Right atrium auricular region (tissue), 2 donors: Measurements from ENCODE around the gene SHC2. TPM values are rescaled to one million over a fixed set of nuclear protein-coding genes. Genes with fewer than 3 reads are reported as not detected.
"Not testable (repeated sequence)": the region's sequence is repeated elsewhere in the genome, so short reads cannot be mapped to it uniquely, and the experiment has no call there.

Experiments
- DNase-seq: peaks from one replicate; pipeline ENCODE4 v3.0.0-alpha.2; 2019; ENCODE audit warnings: low spot score
- H3K27ac ChIP-seq, 2 donors: fragments of 200-600 bp; sonication (generic); 1 replicate in 1 of 2; 2 replicates in 1 of 2; pipeline ENCODE4 v1.5.1; 2016 to 2019
- H3K27me3 ChIP-seq, 2 donors: fragments of 200-600 bp; sonication (generic); one replicate each; pipeline versions ENCODE4 v1.5.1 to v1.6.0; 2017 to 2019
- H3K36me3 ChIP-seq: fragments of 200-600 bp; sonication (generic); one replicate; pipeline ENCODE4 v1.5.1; 2016
- H3K4me1 ChIP-seq, 2 donors: fragments of 200-600 bp; sonication (generic); one replicate each; pipeline versions ENCODE4 v1.5.1 to v1.6.0; 2017 to 2019
- H3K4me3 ChIP-seq, 2 donors: fragments of 200-600 bp; sonication (generic); 1 replicate in 1 of 2; 2 replicates in 1 of 2; pipeline ENCODE4 v1.5.1; 2017 to 2019; ENCODE audit warnings: mild to moderate bottlenecking in 1 of 2, moderate library complexity in 1 of 2
- H3K9me3 ChIP-seq, 2 donors: fragments of 200-600 bp; sonication (generic); one replicate each; pipeline ENCODE4 v1.5.1; 2019
- CTCF ChIP-seq, 2 donors: fragments of 200-600 bp; sonication (generic); IDR thresholded peaks; one replicate each; pipeline ENCODE4 v1.5.1; 2019; ENCODE audit warnings: antibody characterized with exemption in 2 of 2
- total RNA-seq, 2 donors: library from RNA; depleted of rRNA; stranded (reverse); fragments of >200 nt; gene quantifications; one replicate each; pipeline ENCODE4 v1.1.0, GENCODE V29; 2016

SHC2 gene
- total RNA-seq, 2 donors from 2014 or later = 9.6 to 26.8 TPM

DNA sequence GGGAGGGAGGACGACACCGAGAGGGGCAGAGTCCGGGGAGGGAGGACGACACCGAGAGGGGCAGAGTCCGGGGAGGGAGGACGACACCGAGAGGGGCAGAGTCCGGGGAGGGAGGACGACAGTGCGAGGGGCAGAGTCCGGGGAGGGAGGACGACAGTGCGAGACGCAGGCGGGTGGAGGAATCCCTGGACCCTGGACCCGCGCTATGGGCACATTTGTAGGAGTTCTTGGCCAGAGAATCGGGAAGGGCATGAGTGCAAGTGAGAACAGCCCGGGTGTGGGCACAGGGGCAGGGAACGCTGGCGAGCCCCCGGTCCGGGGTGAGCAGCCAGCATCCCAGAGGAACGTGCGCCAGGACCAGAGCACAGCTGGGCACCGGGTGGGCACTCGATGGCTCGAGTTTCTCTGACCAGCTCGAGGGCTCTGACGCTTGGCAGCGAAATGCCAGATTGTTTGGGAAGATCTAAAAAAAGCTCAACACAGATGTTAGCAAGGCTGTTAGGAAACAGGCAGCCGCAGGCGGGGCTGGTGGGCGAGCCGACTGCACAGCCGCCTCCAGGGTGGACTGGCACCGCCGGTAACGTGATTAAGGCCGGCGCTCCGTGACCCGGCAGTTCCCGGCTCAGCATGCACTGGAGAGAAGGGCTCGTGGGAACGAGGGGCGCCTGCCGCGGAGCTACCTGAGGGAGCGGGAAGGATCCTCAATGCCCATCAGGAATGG lies 33.9 kb downstream of the SHC2 start:
- no peaks in the 10 kb centered on the region for H3K27me3 ChIP-seq
- peaks cover 8% of the 10 kb centered on the region for H3K36me3 ChIP-seq
- no peak for TF ChIP-seq CTCF (IDR thresholded peaks at IDR 0.05)
- no peak overlapping the region for H3K4me3 ChIP-seq
- DNase-seq = no peak
- no peaks in the 10 kb centered on the region for H3K9me3 ChIP-seq
- H3K27ac ChIP-seq = no peak overlapping the region
- H3K4me1 ChIP-seq = no peaks in the 10 kb centered on the region

- DNase-seq = no peak
- H3K27me3 ChIP-seq = no peaks in the 10 kb centered on the region
- peaks cover 5% of the 10 kb centered on the region for H3K36me3 ChIP-seq
- no peaks in the 10 kb centered on the region for H3K4me1 ChIP-seq
- no peak overlapping the region for H3K27ac ChIP-seq
- no peak overlapping the region for H3K4me3 ChIP-seq
- no peaks in the 10 kb centered on the region for H3K9me3 ChIP-seq
- no peak for TF ChIP-seq CTCF (IDR thresholded peaks at IDR 0.05)
Observed at GRCh38 chr19:425056-425455, 35.8 kb downstream of the SHC2 start.

DNA sequence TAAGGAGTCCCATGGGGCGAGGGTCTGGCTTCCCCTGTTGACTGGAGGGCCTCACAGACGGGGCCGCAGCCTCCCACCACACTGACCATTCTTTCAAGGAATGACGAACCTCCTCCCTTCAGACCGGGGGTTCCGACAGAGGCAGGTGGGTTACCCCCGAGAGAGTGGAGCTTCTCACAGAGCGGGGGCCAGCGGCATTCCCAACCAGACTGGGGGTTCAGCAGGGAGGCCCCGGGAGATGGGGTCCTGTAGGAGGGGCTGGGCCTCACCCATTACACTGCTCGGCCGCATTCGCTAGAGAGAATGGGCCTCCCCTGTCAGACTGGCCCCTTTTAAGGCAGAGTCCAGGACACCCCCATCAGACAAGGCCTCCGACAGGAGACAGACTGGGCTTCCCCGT lies 36.3 kb downstream of the SHC2 start:
- no peak for TF ChIP-seq CTCF (IDR thresholded peaks at IDR 0.05)
- no peaks in the 10 kb centered on the region for H3K9me3 ChIP-seq
- H3K36me3 ChIP-seq = peaks cover under 1% of the 10 kb centered on the region
- H3K27ac ChIP-seq = no peak overlapping the region
- no peaks in the 10 kb centered on the region for H3K4me1 ChIP-seq
- H3K27me3 ChIP-seq = no peaks in the 10 kb centered on the region
- no peak overlapping the region for H3K4me3 ChIP-seq
- no peak for DNase-seq

- Histone ChIP-seq H3K27ac (no peak overlapping the region), H3K36me3 (no peaks in the 10 kb centered on the region)
- no peak for DNase-seq
Observed at GRCh38 chr19:423691-424466, 37.0 kb downstream of the SHC2 start.

GRCh38 chr19:422917-423226 lies 38.0 kb downstream of the SHC2 start:
- H3K4me3 ChIP-seq, H3K27ac ChIP-seq, H3K4me1 ChIP-seq, H3K36me3 ChIP-seq, DNase-seq, H3K27me3 ChIP-seq, H3K9me3 ChIP-seq: not testable (repeated sequence)

More at GRCh38 chr19:423691-424466, 37.0 kb downstream of the SHC2 start:
- H3K4me3 ChIP-seq = no peak overlapping the region
- H3K4me1 ChIP-seq = no peaks in the 10 kb centered on the region
- H3K9me3 ChIP-seq = no peaks in the 10 kb centered on the region
- no peak for TF ChIP-seq CTCF (IDR thresholded peaks at IDR 0.05)
- H3K27me3 ChIP-seq = no peaks in the 10 kb centered on the region

DNA sequence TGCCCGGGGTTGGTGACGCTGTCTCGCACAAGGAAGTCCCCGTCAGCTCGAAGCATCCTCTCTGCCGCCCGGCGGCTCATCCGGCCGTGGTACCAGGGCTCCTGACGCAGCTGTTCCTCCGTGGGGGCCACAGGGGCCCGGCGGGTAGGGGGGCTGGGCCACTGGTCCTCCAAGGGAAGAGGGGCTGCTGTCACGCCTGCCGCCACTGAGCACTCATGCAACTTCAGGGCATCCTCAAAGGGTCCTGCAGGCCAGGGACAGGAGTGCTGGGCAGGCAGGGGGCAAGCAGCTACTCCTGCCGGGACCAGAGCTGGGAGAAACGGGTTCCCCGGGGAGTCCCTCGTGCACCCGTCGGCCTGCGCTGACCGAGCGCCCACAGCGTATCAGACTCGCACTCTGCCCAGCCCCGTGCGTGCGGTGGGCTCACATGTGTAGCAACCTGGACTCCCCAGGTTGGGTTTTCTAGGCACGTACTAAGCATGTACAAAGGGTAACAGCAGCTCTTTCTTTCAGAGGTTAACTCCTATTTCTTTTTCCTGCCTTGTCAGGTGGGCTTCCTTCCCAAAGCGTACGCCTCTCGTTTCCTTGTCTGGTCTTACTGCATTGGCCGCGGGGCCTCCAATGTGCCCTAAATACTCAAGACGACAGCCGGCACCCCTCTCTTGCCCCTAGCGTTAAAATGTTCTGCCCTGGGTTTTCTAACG lies 38.5 kb downstream of the SHC2 start:
- H3K9me3 ChIP-seq = no peaks in the 10 kb centered on the region
- TF ChIP-seq CTCF (IDR thresholded peaks at IDR 0.05) = no peak
- H3K27me3 ChIP-seq = no peaks in the 10 kb centered on the region
- H3K4me1 ChIP-seq = no peaks in the 10 kb centered on the region
- no peak for DNase-seq
- no peak overlapping the region for H3K4me3 ChIP-seq
- H3K36me3 ChIP-seq = no peaks in the 10 kb centered on the region
- H3K27ac ChIP-seq = no peak overlapping the region
